GM23248 (cell line): ENCODE measurements around the gene HOXA1.

ENCODE experiments used
- EZH2 ChIP-seq: fragments of 200-600 bp; sonication (generic); IDR thresholded peaks from 2 replicates; pipeline ENCODE4 v1.6.1; 2018; ENCODE audit warnings: antibody characterized with exemption, mild to moderate bottlenecking; ENCODE audit not compliant: insufficient read depth, poor library complexity, severe bottlenecking
- EZH2phosphoT487 ChIP-seq: fragments of 200-600 bp; sonication (generic); IDR thresholded peaks from 2 replicates; pipeline ENCODE4 v1.6.1; 2018; ENCODE audit warnings: antibody characterized with exemption, moderate library complexity, mild to moderate bottlenecking, low read depth; ENCODE audit not compliant: insufficient read depth

- no peak for TF ChIP-seq EZH2
- TF ChIP-seq EZH2phosphoT487 = no peak
Observed at GRCh38 chr7:27100694-27101170, 4.9 kb upstream of the HOXA1 start.
